ENCODE results near the gene PRDM4. TPM values are rescaled to one million over a fixed set of nuclear protein-coding genes. Genes with fewer than 3 reads are reported as not detected.
"Not testable (repeated sequence)": the region's sequence is repeated elsewhere in the genome, so short reads cannot be mapped to it uniquely, and the experiment has no call there.

Gene PRDM4
- total RNA-seq, 1 experiment from 2014 or later, result 27.6 TPM

DNA sequence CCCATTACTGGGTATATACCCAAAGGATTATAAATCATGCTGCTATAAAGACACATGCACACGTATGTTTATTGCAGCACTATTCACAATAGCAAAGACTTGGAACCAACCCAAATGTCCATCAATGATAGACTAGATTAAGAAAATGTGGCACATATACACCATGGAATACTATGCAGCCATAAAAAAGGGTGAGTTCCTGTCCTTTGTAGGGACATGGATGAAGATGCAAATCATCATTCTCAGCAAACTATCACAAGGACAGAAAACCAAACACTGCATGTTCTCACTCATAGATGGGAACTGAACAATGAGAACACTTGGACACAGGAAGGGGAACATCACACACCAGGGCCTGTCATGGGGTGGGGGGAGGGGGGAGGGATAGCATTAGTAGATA, 33.2 kb downstream of the PRDM4 start:
- in situ Hi-C loops (cut with HindIII; ENCODE audit: low pct_unique_long_range_greater_than_20kb, low sequenced_read_pairs); DNase-seq (ENCODE audit: low read depth, low spot score): not testable (repeated sequence)

DNA sequence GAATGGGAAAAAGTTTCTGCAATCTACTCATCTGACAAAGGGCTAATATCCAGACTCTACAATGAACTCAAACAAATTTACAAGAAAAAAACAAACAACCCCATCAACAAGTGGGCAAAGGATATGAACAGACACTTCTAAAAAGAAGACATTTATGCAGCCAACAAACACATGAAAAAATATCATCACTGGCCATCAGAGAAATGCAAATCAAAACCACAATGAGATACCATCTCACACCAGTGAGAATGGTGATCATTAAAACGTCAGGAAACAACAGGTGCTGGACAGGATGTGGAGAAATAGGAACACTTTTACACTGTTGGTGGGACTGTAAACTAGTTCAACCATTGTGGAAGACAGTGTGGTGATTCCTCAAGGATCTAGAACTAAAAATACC, 33.6 kb downstream of the PRDM4 start:
- DNase-seq (ENCODE audit: low read depth, low spot score); in situ Hi-C loops (cut with HindIII; ENCODE audit: low pct_unique_long_range_greater_than_20kb, low sequenced_read_pairs): not testable (repeated sequence)

DNA sequence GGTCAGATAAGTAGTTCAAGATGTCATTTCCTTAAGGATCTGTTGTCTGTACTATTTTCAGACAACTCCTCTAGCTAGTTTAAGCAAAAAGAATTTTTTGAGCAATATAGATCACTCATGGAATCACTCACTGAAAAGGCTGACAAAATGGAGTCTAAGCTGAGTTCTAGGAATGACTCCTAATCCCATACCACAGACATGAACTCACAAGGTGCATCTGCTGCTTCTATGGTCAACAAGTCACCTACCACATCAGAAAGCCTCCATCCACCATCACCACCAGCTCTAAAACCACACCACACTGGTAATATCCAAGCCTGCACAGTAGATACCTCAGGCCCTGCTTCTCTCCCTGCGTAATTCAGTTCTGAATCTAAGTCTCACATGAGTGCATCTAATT, 42.3 kb downstream of the PRDM4 start:
- DNase-seq (ENCODE audit: low read depth, low spot score), result no peak
- in situ Hi-C loops (cut with HindIII; ENCODE audit: low pct_unique_long_range_greater_than_20kb, low sequenced_read_pairs), result no loop called here

DNA sequence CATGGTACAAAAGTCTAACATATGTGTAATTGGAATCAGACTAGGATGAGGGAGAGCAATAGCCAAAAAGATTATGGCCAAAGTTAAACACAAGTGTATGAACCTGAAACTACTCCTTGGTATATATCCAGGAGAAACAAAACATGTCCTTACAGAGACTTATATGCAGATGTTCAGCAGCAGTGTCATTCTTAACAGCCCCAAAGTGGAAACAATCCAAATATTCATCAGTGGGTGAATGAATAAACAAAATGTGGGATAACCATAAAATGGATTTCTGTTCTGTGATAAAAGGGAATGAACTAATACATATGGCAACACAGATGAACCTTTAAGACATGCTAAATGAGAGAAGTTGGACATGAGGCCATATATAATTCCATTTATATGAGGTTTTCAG, 45.2 kb downstream of the PRDM4 start:
- no peak for DNase-seq (ENCODE audit: low read depth, low spot score)
- in situ Hi-C loops (cut with HindIII; ENCODE audit: low pct_unique_long_range_greater_than_20kb, low sequenced_read_pairs), result no loop called here

DNA sequence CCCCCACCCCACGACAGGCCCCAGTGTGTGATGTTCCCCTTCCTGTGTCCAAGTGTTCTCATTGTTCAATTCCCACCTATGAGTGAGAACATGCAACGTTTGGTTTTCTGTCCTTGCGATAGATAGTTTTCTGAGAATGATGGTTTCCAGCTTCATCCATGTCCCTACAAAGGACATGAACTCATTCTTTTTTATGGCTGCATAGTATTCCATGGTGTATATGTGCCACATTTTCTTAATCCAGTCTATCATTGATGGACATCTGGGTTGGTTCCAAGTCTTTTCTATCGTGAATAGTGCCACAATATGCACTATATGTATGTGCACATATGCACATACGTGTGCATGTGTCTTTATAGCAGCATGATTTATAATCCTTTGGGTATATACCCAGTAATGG, 55.4 kb downstream of the PRDM4 start:
- in situ Hi-C loops (cut with HindIII; ENCODE audit: low pct_unique_long_range_greater_than_20kb, low sequenced_read_pairs); DNase-seq (ENCODE audit: low read depth, low spot score): not testable (repeated sequence)

DNA sequence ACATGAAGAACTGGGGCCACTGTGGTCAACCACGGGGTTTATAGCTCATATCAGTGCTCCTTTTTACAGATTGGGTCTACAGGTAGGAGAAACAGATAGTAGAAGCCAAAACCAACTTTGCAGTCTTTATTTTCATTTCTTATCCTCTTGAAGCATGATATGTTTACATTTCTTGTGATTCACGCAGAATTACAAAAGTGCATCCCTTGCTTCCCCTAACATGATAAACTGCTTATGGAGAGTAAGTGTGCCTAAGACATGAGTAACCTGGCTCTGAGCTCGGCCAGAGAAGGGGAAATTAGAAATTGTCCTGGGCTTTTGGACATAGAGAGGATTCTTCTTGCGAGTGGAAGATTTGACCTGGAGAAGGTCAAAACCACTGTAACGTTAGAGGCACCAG, 56.9 kb downstream of the PRDM4 start:
- no peak for DNase-seq (ENCODE audit: low read depth, low spot score)

DNA sequence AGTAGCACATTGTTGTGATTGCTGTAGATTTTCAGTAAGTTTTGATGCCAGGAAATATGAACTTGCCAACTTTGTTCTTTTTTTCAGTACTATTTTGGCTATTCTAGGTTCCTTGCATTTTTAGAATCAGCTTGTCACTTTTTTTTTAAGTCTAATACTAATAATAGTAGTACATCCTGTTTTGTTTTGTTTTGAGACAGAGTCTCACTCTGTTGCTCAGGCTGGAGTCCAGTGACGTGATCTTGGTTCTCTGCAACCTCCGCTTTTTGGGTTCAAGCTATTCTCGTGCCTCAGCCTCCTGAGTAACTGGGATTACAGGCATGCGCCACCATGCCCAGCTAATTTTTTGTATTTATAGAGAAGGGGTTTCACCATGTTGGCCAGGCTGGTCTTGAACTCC, 58.8 kb downstream of the PRDM4 start:
- DNase-seq (ENCODE audit: low read depth, low spot score), result no peak
- in situ Hi-C loops (cut with HindIII; ENCODE audit: low pct_unique_long_range_greater_than_20kb, low sequenced_read_pairs), result no loop called here

More for the DNA sequence above, 56.9 kb downstream of the PRDM4 start:
- in situ Hi-C loops (cut with HindIII; ENCODE audit: low pct_unique_long_range_greater_than_20kb, low sequenced_read_pairs), result no loop called here

DNA sequence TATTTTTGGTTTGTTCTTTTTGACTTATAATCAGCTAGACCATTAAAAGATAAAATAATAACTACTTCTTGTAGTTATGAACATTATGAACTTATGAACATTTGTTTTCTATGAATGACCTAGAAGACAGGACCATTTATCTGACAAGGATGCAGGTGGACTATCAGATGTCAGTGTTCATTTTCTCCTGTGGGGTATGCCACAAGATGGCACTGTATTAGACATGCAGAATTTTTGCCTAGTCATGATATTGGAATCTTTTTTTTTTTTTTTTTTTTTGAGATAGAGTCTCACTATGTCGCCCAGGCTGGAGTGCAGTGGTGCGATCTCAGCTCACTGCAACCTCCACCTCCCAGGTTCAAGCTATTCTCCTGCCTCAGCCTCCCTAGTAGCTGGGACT, 65.2 kb downstream of the PRDM4 start:
- peak; percentile 60 for DNase-seq (ENCODE audit: low read depth, low spot score)
- in situ Hi-C loops (cut with HindIII; ENCODE audit: low pct_unique_long_range_greater_than_20kb, low sequenced_read_pairs), result not testable (repeated sequence)

DNA sequence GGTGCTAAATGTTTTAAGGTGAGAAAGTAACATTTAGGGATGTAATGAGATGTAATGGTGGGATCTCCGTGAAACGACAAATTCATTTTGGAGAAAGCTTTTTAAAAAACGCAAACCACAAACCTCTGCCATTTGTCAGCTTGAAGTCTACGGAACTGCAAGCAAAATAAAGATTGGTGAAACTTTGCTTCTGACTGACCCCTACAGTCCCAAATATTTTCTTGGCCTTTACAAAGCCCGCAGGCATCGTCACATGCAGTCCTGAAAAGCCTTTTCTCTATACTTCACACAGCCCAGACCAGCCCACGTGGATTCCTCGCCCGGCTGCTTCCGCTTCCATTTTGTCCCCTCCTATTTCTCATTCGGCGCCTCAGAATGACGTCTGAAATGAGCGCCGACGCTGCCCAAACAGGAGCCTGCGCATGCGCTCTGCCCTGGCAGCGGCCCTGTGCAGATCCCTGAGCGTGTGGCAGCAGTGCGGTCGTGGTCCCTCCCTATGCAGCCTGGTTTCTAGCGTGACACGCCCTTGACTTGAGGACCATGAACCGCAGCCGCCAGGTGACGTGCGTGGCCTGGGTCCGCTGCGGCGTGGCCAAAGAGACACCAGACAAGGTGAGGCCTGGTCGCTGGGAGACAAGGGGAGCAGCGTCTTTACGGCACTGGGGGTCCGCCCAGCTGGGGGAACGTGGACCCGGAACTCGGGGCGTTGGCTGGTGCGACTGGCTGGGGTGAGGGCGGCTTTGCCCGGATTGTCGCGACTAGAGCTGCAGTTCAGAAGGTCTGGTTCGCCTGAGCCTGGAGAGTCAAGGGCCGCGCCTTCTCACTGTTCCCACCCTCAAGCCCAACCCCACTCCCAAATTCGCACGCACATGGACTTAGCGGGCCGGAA, 75.3 kb downstream of the PRDM4 start, which contains the start of gene PWP1:
Gene PWP1, plus strand, starts transcription at position 440 of the 889 bp plus-strand sequence. Its CDS starts 101 bp downstream, at position 541.
- DNase-seq (ENCODE audit: low read depth, low spot score), result peak; percentile 97
- in situ Hi-C loops (cut with HindIII; ENCODE audit: low pct_unique_long_range_greater_than_20kb, low sequenced_read_pairs), result no loop called here

DNA sequence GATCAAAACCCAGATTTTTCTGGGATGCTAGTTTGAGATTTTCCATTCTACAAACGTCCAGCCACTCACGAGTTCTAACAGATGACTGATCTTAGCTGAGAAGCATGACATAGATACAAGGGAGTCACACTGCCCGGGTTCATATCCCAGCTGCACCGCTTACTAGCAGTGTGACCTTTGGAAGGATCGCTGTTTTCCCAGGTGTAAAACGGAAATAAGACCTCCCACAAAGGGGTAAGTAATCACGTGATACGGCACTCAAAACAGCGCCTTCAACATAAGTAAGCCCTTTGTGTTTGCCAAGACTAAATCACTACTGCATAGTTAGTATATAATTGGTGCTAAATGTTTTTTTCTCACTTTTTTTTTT, 76.0 kb downstream of the PRDM4 start:
- peak; percentile 83 for DNase-seq (ENCODE audit: low read depth, low spot score)
- in situ Hi-C loops (cut with HindIII; ENCODE audit: low pct_unique_long_range_greater_than_20kb, low sequenced_read_pairs), result no loop called here

DNA sequence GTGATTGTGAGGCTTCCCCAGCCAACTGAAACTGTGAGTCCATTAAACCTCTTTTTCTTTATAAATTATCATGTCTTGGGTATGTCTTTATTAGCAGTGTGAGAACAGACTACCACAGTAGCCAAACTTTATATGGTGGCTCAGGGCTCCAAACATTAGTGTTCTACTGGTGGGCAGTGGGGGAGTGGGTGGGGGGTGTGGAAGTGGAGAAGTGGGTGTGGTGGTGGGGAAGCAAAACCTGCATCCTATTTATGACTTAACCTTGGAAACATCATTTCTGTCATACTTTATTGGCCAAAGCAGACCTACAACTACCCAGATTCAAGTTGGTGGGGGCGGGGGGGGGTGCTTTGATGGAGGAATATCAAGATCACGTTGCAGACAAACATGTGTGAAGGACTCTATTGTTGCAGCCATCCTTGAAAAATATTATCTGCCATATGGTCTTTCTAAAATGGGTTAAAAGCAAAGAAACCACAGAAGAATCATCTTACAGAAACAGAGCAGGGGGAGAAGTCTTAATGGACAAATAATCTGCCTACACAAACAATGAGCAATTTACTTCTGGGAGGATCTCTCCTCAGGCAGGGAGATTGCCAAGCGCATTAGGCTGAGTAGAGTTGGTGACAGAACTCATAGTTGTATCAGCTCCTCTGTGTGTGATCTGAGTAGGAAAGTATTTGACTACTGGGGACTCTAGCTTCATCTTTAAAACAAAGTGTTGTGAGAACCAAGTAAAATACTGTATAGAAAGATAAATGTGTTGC, 76.7 kb downstream of the PRDM4 start:
- in situ Hi-C loops (cut with HindIII; ENCODE audit: low pct_unique_long_range_greater_than_20kb, low sequenced_read_pairs), result no loop called here
- DNase-seq (ENCODE audit: low read depth, low spot score), result peak; percentile 32

Other genes starting within 250 kb of the PRDM4 start
- gene PWP1, start 75.3 kb downstream of the PRDM4 start, total RNA-seq (2014; rRNA removed; shearing (Covaris generic)), result 99.7 and 102 TPM in 2 replicates
- gene ASCL4, start 13.6 kb upstream of the PRDM4 start, total RNA-seq (2014; rRNA removed; shearing (Covaris generic)), result not detected in 2 replicates

All from SK-MEL-5 (cell line).